H1 (cell line): ENCODE results near the gene LRP8. TPM values are rescaled to one million over a fixed set of nuclear protein-coding genes. Genes with fewer than 3 reads are reported as not detected.

Experiments
- CTCF ChIA-PET: fragments of 300-600 bp; sonication (Branson Sonifier 250); formaldehyde crosslinking; loops from one replicate; lab custom pipeline; 2021; ENCODE audit not compliant: partially characterized antibody; lab: Charles Lee
- POLR2A ChIA-PET: fragments of 300-600 bp; sonication (Branson Sonifier 250); formaldehyde crosslinking; loops from one replicate; lab custom pipeline; 2021; ENCODE audit warnings: inconsistent platforms; ENCODE audit not compliant: partially characterized antibody; lab: Charles Lee
- DNase-seq, 2 experiments: peaks; one replicate each; pipeline versions ENCODE4 v3.0.0 to v3.0.0-alpha.2; 2010 to 2022; ENCODE audit warnings: low spot score in 2 of 2, low read depth in 1 of 2, mixed read lengths in 1 of 2
- FAIRE-seq: peaks from 2 replicates; lab custom pipeline; 2011; peaks lifted over from hg19 to GRCh38; lab: Jason Lieb, UNC
- H2AFZ ChIP-seq: 2 replicates; pipeline ENCODE4 v1.8.1; 2012; ENCODE audit warnings: low read length, inconsistent platforms
- H2AK5ac ChIP-seq: 2 replicates; pipeline ENCODE4 v1.6.1; 2013; ENCODE audit warnings: low read depth, low read length
- H2BK120ac ChIP-seq: replicated peaks from 2 replicates; pipeline ENCODE3; 2013; ENCODE audit warnings: low read depth, low read length, inconsistent platforms
- H2BK12ac ChIP-seq: 2 replicates; pipeline ENCODE4 v1.6.1; 2013; ENCODE audit warnings: low read depth, low read length
- H2BK15ac ChIP-seq: 2 replicates; pipeline ENCODE4 v1.6.1; 2013; ENCODE audit warnings: low read length
- H2BK20ac ChIP-seq: 2 replicates; pipeline ENCODE4 v1.6.1; 2013; ENCODE audit warnings: low read length
- H2BK5ac ChIP-seq: 2 replicates; pipeline ENCODE4 v1.6.1; 2013; ENCODE audit warnings: low read depth, low read length
- H3K14ac ChIP-seq: 2 replicates; pipeline ENCODE4 v1.6.1; 2013; ENCODE audit warnings: inconsistent platforms; ENCODE audit not compliant: insufficient read length
- H3K18ac ChIP-seq: 2 replicates; pipeline ENCODE4 v1.6.1; 2013; ENCODE audit warnings: low read length; ENCODE audit errors: extremely low read depth
- H3K23ac ChIP-seq: 2 replicates; pipeline ENCODE4 v1.6.1; 2013; ENCODE audit warnings: inconsistent platforms; ENCODE audit not compliant: insufficient read length
- H3K23me2 ChIP-seq: 2 replicates; pipeline ENCODE4 v1.6.1; 2013; ENCODE audit warnings: low read depth, low read length
- H3K27ac ChIP-seq: 2 replicates; pipeline ENCODE4 v1.6.1; 2011; ENCODE audit warnings: low read depth, low read length, inconsistent platforms
- H3K27me3 ChIP-seq, 4 experiments: replicated peaks in 1 of 4; 1 replicate in 1 of 4; 2 replicates in 3 of 4; pipeline versions ENCODE4 v1.6.1 to v1.8.1; 2011 to 2013; ENCODE audit warnings: low read length in 3 of 4, mild to moderate bottlenecking in 3 of 4, inconsistent platforms in 2 of 4, mixed read lengths in 2 of 4, moderate library complexity in 1 of 4; ENCODE audit not compliant: control insufficient read depth in 3 of 4, insufficient read depth in 3 of 4; ENCODE audit errors: extremely low read depth in 1 of 4
- H3K36me3 ChIP-seq, 4 experiments: 2 replicates each; pipeline versions ENCODE4 v1.6.1 to v1.8.1; 2011 to 2013; ENCODE audit warnings: mild to moderate bottlenecking in 4 of 4, low read length in 3 of 4, moderate library complexity in 2 of 4, control low read depth in 1 of 4, inconsistent platforms in 1 of 4; ENCODE audit not compliant: insufficient read depth in 4 of 4, control insufficient read depth in 2 of 4
- H3K4ac ChIP-seq: replicated peaks from 2 replicates; pipeline ENCODE3; 2013; ENCODE audit warnings: low read length, low read depth, mixed read lengths, inconsistent platforms; ENCODE audit not compliant: insufficient read length
- H3K4me1 ChIP-seq, 4 experiments: replicated peaks in 1 of 4; 1 replicate in 1 of 4; 2 replicates in 3 of 4; pipeline versions ENCODE4 v1.6.1 to v1.8.1; 2011 to 2013; ENCODE audit warnings: low read length in 3 of 4, inconsistent platforms in 2 of 4, mixed read lengths in 1 of 4; ENCODE audit not compliant: insufficient read depth in 4 of 4, control insufficient read depth in 3 of 4
- H3K4me2 ChIP-seq, 2 experiments: 2 replicates each; pipeline versions ENCODE4 v1.6.1 to v1.8.1; 2011 to 2013; ENCODE audit warnings: low read depth in 2 of 2, low read length in 2 of 2, control low read depth in 1 of 2, inconsistent platforms in 1 of 2, mild to moderate bottlenecking in 1 of 2; ENCODE audit not compliant: insufficient read depth in 1 of 2
- H3K4me3 ChIP-seq, 4 experiments: fragments of 200-600, 300-600 bp in 1 of 4; sonication (generic), shearing (Covaris generic), sonication (Bioruptor Twin) in 1 of 4; 2 replicates each; pipeline versions ENCODE4 v1.5.1 to v1.8.1; 2011 to 2016; ENCODE audit warnings: low read length in 4 of 4, low read depth in 3 of 4, control low read depth in 2 of 4, inconsistent platforms in 2 of 4, mild to moderate bottlenecking in 2 of 4, mixed read lengths in 1 of 4, moderate library complexity in 1 of 4; ENCODE audit not compliant: insufficient read depth in 2 of 4; ENCODE audit errors: extremely low read depth in 1 of 4
- H3K56ac ChIP-seq: replicated peaks from 2 replicates; pipeline ENCODE3; 2013; ENCODE audit warnings: low read depth, mild to moderate bottlenecking, mixed read lengths, low read length, inconsistent platforms; ENCODE audit not compliant: insufficient read length
- H3K79me1 ChIP-seq: 2 replicates; pipeline ENCODE4 v1.6.1; 2013; ENCODE audit warnings: low read depth, low read length, control low read depth
- H3K79me2 ChIP-seq, 2 experiments: 2 replicates each; pipeline versions ENCODE4 v1.6.1 to v1.8.1; 2012 to 2013; ENCODE audit warnings: low read length in 2 of 2, mild to moderate bottlenecking in 2 of 2, inconsistent platforms in 1 of 2; ENCODE audit not compliant: insufficient read depth in 2 of 2, control insufficient read depth in 1 of 2
- H3K9ac ChIP-seq, 4 experiments: replicated peaks in 1 of 4; 1 replicate in 1 of 4; 2 replicates in 3 of 4; pipeline versions ENCODE4 v1.6.1 to v1.8.1; 2011 to 2013; ENCODE audit warnings: low read depth in 3 of 4, low read length in 3 of 4, control low read depth in 2 of 4, mild to moderate bottlenecking in 2 of 4, moderate library complexity in 2 of 4, inconsistent platforms in 1 of 4; ENCODE audit errors: extremely low read depth in 1 of 4
- H3K9me3 ChIP-seq, 2 experiments: 2 replicates each; pipeline versions ENCODE4 v1.6.1 to v1.8.1; 2012 to 2013; ENCODE audit warnings: mild to moderate bottlenecking in 2 of 2, moderate library complexity in 2 of 2, control low read depth in 1 of 2, inconsistent platforms in 1 of 2, low read depth in 1 of 2, low read length in 1 of 2, mixed read lengths in 1 of 2; ENCODE audit not compliant: insufficient read depth in 2 of 2
- H4K20me1 ChIP-seq, 2 experiments: replicated peaks in 1 of 2; 2 replicates each; pipeline versions ENCODE3 to v1.8.1; 2011 to 2013; ENCODE audit warnings: inconsistent platforms in 2 of 2, low read length in 2 of 2, mild to moderate bottlenecking in 1 of 2; ENCODE audit not compliant: insufficient read depth in 2 of 2, control insufficient read depth in 1 of 2
- H4K5ac ChIP-seq: 2 replicates; pipeline ENCODE4 v1.6.1; 2013; ENCODE audit warnings: low read length, low read depth, mixed read lengths, inconsistent platforms; ENCODE audit not compliant: insufficient read length
- H4K8ac ChIP-seq: 2 replicates; pipeline ENCODE4 v1.8.0; 2013; ENCODE audit warnings: mild to moderate bottlenecking, moderate library complexity, low read length, inconsistent platforms; ENCODE audit not compliant: insufficient read depth; ENCODE audit errors: extremely low read depth
- H4K91ac ChIP-seq: replicated peaks from 2 replicates; pipeline ENCODE3; 2013; ENCODE audit warnings: low read length, mixed read lengths, inconsistent platforms; ENCODE audit not compliant: insufficient read length
- CBX5 ChIP-seq: fragments of 300-800, 300-1000 bp; sonication (generic); IDR thresholded peaks from 2 replicates; pipeline ENCODE4 v1.7.1; 2016; ENCODE audit warnings: antibody characterized with exemption, low read length, low read depth
- HDAC2 ChIP-seq, 2 experiments: fragments of 300-600 bp in 1 of 2; sonication (generic) in 1 of 2; IDR thresholded peaks; 2 replicates each; pipeline ENCODE4 v1.6.1; 2011 to 2012; ENCODE audit warnings: low read depth in 2 of 2, low read length in 2 of 2, mild to moderate bottlenecking in 2 of 2, moderate library complexity in 2 of 2, borderline replicate concordance in 1 of 2, inconsistent platforms in 1 of 2
- JUND ChIP-seq: IDR thresholded peaks from 2 replicates; pipeline ENCODE4 v1.6.1; 2011; ENCODE audit warnings: mild to moderate bottlenecking, improper control_type of control experiment, low read length
- POU5F1 ChIP-seq: IDR thresholded peaks from 2 replicates; pipeline ENCODE4 v1.6.1; 2011; ENCODE audit warnings: low read depth, mild to moderate bottlenecking, low read length, moderate library complexity
- RAD21 ChIP-seq, 2 experiments: IDR thresholded peaks in 1 of 2; conservative IDR thresholded peaks in 1 of 2; 2 replicates each; pipeline ENCODE4 v1.6.1; 2011; ENCODE audit warnings: low read depth in 2 of 2, low read length in 2 of 2, improper control_type of control experiment in 1 of 2, inconsistent platforms in 1 of 2, mild to moderate bottlenecking in 1 of 2, moderate library complexity in 1 of 2
- RBBP5 ChIP-seq: IDR thresholded peaks from 2 replicates; pipeline ENCODE4 v1.7.1; 2012; ENCODE audit warnings: low read depth, mild to moderate bottlenecking, inconsistent platforms, low read length, moderate library complexity, borderline replicate concordance
- RFX5 ChIP-seq: IDR thresholded peaks from 2 replicates; pipeline ENCODE4 v1.6.1; 2011; ENCODE audit warnings: low read depth, low read length, improper control_type of control experiment, borderline replicate concordance
- SIRT6 ChIP-seq: IDR thresholded peaks from one replicate; pipeline ENCODE4 v1.7.1; 2012; ENCODE audit warnings: low read length, inconsistent platforms
- SIX5 ChIP-seq: IDR thresholded peaks from 2 replicates; pipeline ENCODE4 v1.6.1; 2011; ENCODE audit warnings: mild to moderate bottlenecking, low read depth, low read length
- SP1 ChIP-seq: IDR thresholded peaks from 2 replicates; pipeline ENCODE4 v1.6.1; 2011; ENCODE audit warnings: low read depth, low read length
- SRF ChIP-seq: IDR thresholded peaks from 2 replicates; pipeline ENCODE4 v1.6.1; 2011; ENCODE audit warnings: mild to moderate bottlenecking, low read depth, low read length, moderate library complexity
- TBP ChIP-seq: IDR thresholded peaks from 2 replicates; pipeline ENCODE4 v1.6.1; 2011; ENCODE audit warnings: low read depth, low read length, improper control_type of control experiment
- TEAD4 ChIP-seq: IDR thresholded peaks from 2 replicates; pipeline ENCODE4 v1.6.1; 2012; ENCODE audit warnings: low read depth, low read length, inconsistent platforms, mixed read lengths
- ZNF274 ChIP-seq: IDR thresholded peaks from 2 replicates; pipeline ENCODE4 v1.7.0; 2012; ENCODE audit warnings: low read length, borderline replicate concordance; ENCODE audit errors: extremely low read depth
- WGBS, 2 experiments: shearing (Covaris generic) in 1 of 2; methylation state at CpG; one replicate each; pipeline versions ENCODE4 v1.1.6 to v1.1.7; 2013 to 2015; ENCODE audit warnings: low lambda C conversion rate in 2 of 2, mixed read lengths in 2 of 2, inconsistent platforms in 1 of 2, low coverage in 1 of 2, missing lambda C conversion rate in 1 of 2; ENCODE audit not compliant: insufficient replicate concordance in 2 of 2, insufficient coverage in 1 of 2, insufficient read length in 1 of 2; ENCODE audit errors: extremely low coverage in 1 of 2, missing lambda C conversion rate in 1 of 2; 5-methylcytosine and 5-hydroxymethylcytosine counted together
- polyA plus RNA-seq, 7 experiments: library from polyadenylated mRNA; depleted of rRNA in 3 of 7; stranded (reverse) in 5 of 7; unstranded in 2 of 7; fragments of >200 nt in 5 of 7; fragments of 200-250 nt in 2 of 7; gene quantifications; 1 replicate in 5 of 7; 2 replicates in 1 of 7; 4 replicates in 1 of 7; pipeline versions ENCODE4 v1.2.1 to v1.2.3, GENCODE V29; 2011 to 2013; ENCODE audit warnings: missing spikeins in 2 of 7, mixed read lengths in 2 of 7
- total RNA-seq: library from RNA; stranded (reverse); fragmentation: NEBNext Ultra II Directional; extraction: Animal tissue kit (Norgen Biotek cat#: 25700); gene quantifications from 2 replicates; pipeline ENCODE4 v1.2.1, GENCODE V29; 2021
- TF ChIP-seq, protein P1 (sequence below): IDR thresholded peaks from 2 replicates; pipeline ENCODE4 v1.6.1; 2012; ENCODE audit warnings: inconsistent platforms

The LRP8 gene
- total and polyA plus RNA-seq, 2 of the 8 experiments (the other 6 are each of a cell fraction or from before 2014, with no cell fraction given): 63.2 to 66.4 TPM

DNA sequence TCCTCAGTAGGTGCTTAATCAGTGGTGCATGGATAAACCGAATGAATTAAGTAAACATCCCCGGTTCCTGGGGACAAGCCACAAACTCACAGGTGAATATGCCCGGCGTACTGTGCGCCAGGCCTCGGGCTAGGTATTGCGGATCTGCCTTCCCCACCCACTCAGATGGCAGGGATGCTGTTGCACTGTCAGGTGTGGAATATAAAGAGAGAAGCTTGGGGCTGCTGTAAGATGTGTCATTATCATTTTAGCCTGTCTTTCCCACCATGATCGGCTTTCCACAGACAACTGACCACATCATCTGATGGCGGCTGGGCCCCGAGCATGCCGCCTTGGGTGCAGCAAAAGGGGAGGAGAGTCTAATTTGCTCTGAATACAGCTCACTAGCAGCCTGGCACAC, 45.4 kb upstream of the LRP8 start:
- no peak overlapping the region for H3K4ac ChIP-seq
- DNase-seq: no peak
- H2BK15ac ChIP-seq: no peak overlapping the region
- TF ChIP-seq POU5F1: no peak
- no peak for TF ChIP-seq RFX5
- TF ChIP-seq CBX5: no peak
- no peak for TF ChIP-seq SRF
- TF ChIP-seq, protein P1, sequence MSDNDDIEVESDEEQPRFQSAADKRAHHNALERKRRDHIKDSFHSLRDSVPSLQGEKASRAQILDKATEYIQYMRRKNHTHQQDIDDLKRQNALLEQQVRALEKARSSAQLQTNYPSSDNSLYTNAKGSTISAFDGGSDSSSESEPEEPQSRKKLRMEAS: no peak
- no peak for TF ChIP-seq TBP
- TF ChIP-seq SP1: no peak
- TF ChIP-seq SIX5: no peak
- no peak for TF ChIP-seq RBBP5
- TF ChIP-seq ZNF274: no peak
- TF ChIP-seq JUND: no peak
- TF ChIP-seq TEAD4: no peak
- TF ChIP-seq SIRT6: no peak
- no peak for TF ChIP-seq RAD21 (IDR thresholded peaks at IDR 0.05 in 1 of 2, conservative IDR thresholded peaks at IDR 0.05 in 1 of 2; ENCODE audit: low read depth in 2 of 2, low read length in 2 of 2)
- TF ChIP-seq HDAC2 (IDR thresholded peaks at IDR 0.05; ENCODE audit: borderline replicate concordance in 1 of 2, low read depth in 2 of 2, low read length in 2 of 2): no peak

More for the DNA sequence above, 45.4 kb upstream of the LRP8 start:
- POLR2A ChIA-PET: no interaction called here
- Histone ChIP-seq H3K23ac (no peak overlapping the region), H3K9ac (no peak overlapping the region), H3K4me3 (no peak overlapping the region), H3K18ac (no peak overlapping the region), H3K4me1 (peaks cover 0 to 10% (median 3%) of the 10 kb centered on the region in 4 experiments; a peak in 3 of 7 replicates), H2BK20ac (no peak overlapping the region), H3K14ac (no peak overlapping the region), H3K4me2 (no peak overlapping the region), H4K5ac (no peak overlapping the region), H3K56ac (no peak overlapping the region), H2BK12ac (no peak overlapping the region), H3K79me1 (no peaks in the 10 kb centered on the region), H3K27ac (no peak overlapping the region), H4K20me1 (no peaks in the 10 kb centered on the region), H3K23me2 (no peaks in the 10 kb centered on the region; the same call in 1 of the 2 replicates), H4K91ac (no peak overlapping the region), H3K79me2 (no peaks in the 10 kb centered on the region), H2AK5ac (no peak overlapping the region), H4K8ac (no peak overlapping the region), H3K9me3 (no peaks in the 10 kb centered on the region), H2BK120ac (no peak overlapping the region), H2BK5ac (no peak overlapping the region), H3K36me3 (no peaks in the 10 kb centered on the region), H2AFZ (no peak overlapping the region), H3K27me3 (peaks cover 0 to 3% (median 0%) of the 10 kb centered on the region in 4 experiments; a peak in 2 of 7 replicates)
- 95% methylated on average over 11 of the region's 11 CpGs; no CpG with 5 or more reads in 1 of the 2 experiments for WGBS, 2 experiments
- CTCF ChIA-PET: interaction anchor here (0.7 to 4.3 kb wide), 6 partner anchors 15 to 113 kb away, joined by 3 to 29 read pairs (median 4); no protein-coding TSS in a partner anchor
- FAIRE-seq: no peak
